SK-N-MC (cell line): ENCODE results near the gene PIAS1.

ENCODE experiments used
- EZH2 ChIP-seq: fragments of 200-600 bp; sonication (generic); IDR thresholded peaks from one replicate; pipeline ENCODE4 v1.6.1; 2017; ENCODE audit warnings: antibody characterized with exemption
- FOXP2 ChIP-seq: optimal IDR thresholded peaks from 2 replicates; pipeline ENCODE3; 2011; ENCODE audit warnings: mild to moderate bottlenecking, moderate library complexity; ENCODE audit not compliant: insufficient read depth; ENCODE audit errors: extremely low read length, control extremely low read depth
- POLR2AphosphoS5 ChIP-seq: IDR thresholded peaks from 2 replicates; pipeline ENCODE4 v1.6.1; 2012; ENCODE audit warnings: mild to moderate bottlenecking, low read depth, low read length, borderline replicate concordance

- TF ChIP-seq POLR2AphosphoS5, result no peak
- TF ChIP-seq EZH2, result no peak
- TF ChIP-seq FOXP2, result no peak
These were observed 53.0 kb downstream of the PIAS1 start for GRCh38 chr15:68107142-68107541.
